Subcutaneous abdominal adipose tissue (tissue), 5 donors: ENCODE results near the gene INTS3.
"Not testable (repeated sequence)": the region's sequence is repeated elsewhere in the genome, so short reads cannot be mapped to it uniquely, and the experiment has no call there.

Source experiments
- H3K27ac ChIP-seq: one replicate; pipeline ENCODE4 v1.7.0; 2013; ENCODE audit warnings: low read depth, mild to moderate bottlenecking, inconsistent platforms, low read length, moderate library complexity
- H3K27me3 ChIP-seq, 5 donors: one replicate each; pipeline ENCODE4 v1.7.0; 2013; ENCODE audit warnings: low read length in 5 of 5, inconsistent platforms in 1 of 5; ENCODE audit not compliant: control insufficient read depth in 5 of 5, insufficient read depth in 4 of 5
- H3K36me3 ChIP-seq, 5 donors: one replicate each; pipeline ENCODE4 v1.7.0; 2013; ENCODE audit warnings: low read length in 5 of 5; ENCODE audit not compliant: control insufficient read depth in 5 of 5, insufficient read depth in 5 of 5
- H3K4me1 ChIP-seq, 5 donors: one replicate each; pipeline ENCODE4 v1.7.0; 2013; ENCODE audit warnings: low read length in 5 of 5, mild to moderate bottlenecking in 3 of 5, moderate library complexity in 1 of 5; ENCODE audit not compliant: control insufficient read depth in 5 of 5, insufficient read depth in 5 of 5
- H3K4me3 ChIP-seq, 5 donors: one replicate each; pipeline ENCODE4 v1.7.0; 2013; ENCODE audit warnings: low read length in 5 of 5, low read depth in 1 of 5
- H3K9ac ChIP-seq, 5 donors: one replicate each; pipeline ENCODE4 v1.7.0; 2013; ENCODE audit warnings: low read length in 5 of 5, mild to moderate bottlenecking in 4 of 5, moderate library complexity in 3 of 5
- H3K9me3 ChIP-seq, 5 donors: one replicate each; pipeline ENCODE4 v1.7.0; 2013; ENCODE audit warnings: low read length in 5 of 5; ENCODE audit not compliant: control insufficient read depth in 5 of 5
- donor health status: healthy.
- donor health status: healthy.
- donor health status: healthy.
- donor health status: healthy.
- donor health status: healthy.

The INTS3 gene

GRCh38 chr1:153752072-153752471, 24.2 kb downstream of the INTS3 start:
- Histone ChIP-seq H3K4me3 (no peak overlapping the region), H3K36me3 (peaks cover 31 to 82% (median 63%) of the 10 kb centered on the region in 5 donors), H3K27ac (peak overlapping the region; percentile 79)

DNA sequence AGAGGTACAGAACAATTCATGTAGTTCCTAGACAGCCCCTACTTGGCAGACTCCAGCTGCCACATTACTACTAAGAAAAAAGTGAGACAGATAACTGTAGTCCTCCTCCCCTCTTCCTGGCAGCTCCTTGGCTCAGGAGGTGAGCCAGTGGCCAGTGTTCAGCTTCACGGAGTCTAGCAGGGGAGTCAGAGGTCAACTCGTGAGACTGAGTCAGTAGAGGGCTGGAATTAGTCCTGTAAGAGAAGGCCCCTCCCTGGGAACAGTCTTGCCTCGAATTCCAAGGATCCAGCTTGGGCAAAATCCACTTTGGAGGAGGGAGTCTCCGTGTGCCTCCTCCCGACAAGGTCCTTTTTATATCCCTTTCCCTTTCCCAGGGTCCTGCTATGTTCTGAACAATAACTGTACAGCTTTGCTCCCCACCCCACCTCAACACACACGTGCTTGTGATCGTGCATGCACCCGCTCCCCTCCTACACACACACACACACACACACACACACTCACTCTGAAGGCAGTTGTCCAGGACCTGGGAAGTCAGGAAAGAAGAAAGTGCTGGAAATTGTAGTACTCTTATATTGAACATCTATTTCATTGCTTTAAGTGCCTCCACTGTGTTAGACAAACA, 24.8 kb downstream of the INTS3 start:
- no peaks in the 10 kb centered on the region for H3K9me3 ChIP-seq
- H3K4me1 ChIP-seq, result peaks cover 9 to 42% (median 28%) of the 10 kb centered on the region in 5 donors
- H3K36me3 ChIP-seq, result peaks cover 27 to 82% (median 63%) of the 10 kb centered on the region in 5 donors
- H3K9ac ChIP-seq, result peak overlapping the region in 2 of 5 donors; percentile 3 to 31
- H3K27me3 ChIP-seq, result no peaks in the 10 kb centered on the region
- H3K4me3 ChIP-seq, result no peak overlapping the region
- peak overlapping the region; percentile 79 for H3K27ac ChIP-seq

More at GRCh38 chr1:153752072-153752471, 24.2 kb downstream of the INTS3 start:
- Histone ChIP-seq H3K9me3 (no peaks in the 10 kb centered on the region), H3K27me3 (no peaks in the 10 kb centered on the region), H3K9ac (peak overlapping the region in 3 of 5 donors; percentile 0 to 13 (median 2)), H3K4me1 (peaks cover 9 to 42% (median 28%) of the 10 kb centered on the region in 5 donors)

GRCh38 chr1:153754266-153754665, 26.4 kb downstream of the INTS3 start:
- peak overlapping the region in 1 of 5 donors; percentile 11 for H3K9ac ChIP-seq
- H3K36me3 ChIP-seq, result peaks cover 26 to 82% (median 67%) of the 10 kb centered on the region in 5 donors
- H3K27ac ChIP-seq, result no peak overlapping the region
- no peaks in the 10 kb centered on the region for H3K27me3 ChIP-seq
- no peaks in the 10 kb centered on the region for H3K9me3 ChIP-seq
- peaks cover 9 to 38% (median 28%) of the 10 kb centered on the region in 5 donors for H3K4me1 ChIP-seq
- H3K4me3 ChIP-seq, result no peak overlapping the region

- H3K27ac ChIP-seq, result no peak overlapping the region
- no peak overlapping the region for H3K9ac ChIP-seq
- no peaks in the 10 kb centered on the region for H3K9me3 ChIP-seq
- H3K36me3 ChIP-seq, result peaks cover 18 to 97% (median 83%) of the 10 kb centered on the region in 5 donors
- peaks cover 0 to 26% (median 4%) of the 10 kb centered on the region in 5 donors for H3K4me1 ChIP-seq
- no peaks in the 10 kb centered on the region for H3K27me3 ChIP-seq
- no peak overlapping the region for H3K4me3 ChIP-seq
Measured at GRCh38 chr1:153760440-153760839, 32.6 kb downstream of the INTS3 start.

DNA sequence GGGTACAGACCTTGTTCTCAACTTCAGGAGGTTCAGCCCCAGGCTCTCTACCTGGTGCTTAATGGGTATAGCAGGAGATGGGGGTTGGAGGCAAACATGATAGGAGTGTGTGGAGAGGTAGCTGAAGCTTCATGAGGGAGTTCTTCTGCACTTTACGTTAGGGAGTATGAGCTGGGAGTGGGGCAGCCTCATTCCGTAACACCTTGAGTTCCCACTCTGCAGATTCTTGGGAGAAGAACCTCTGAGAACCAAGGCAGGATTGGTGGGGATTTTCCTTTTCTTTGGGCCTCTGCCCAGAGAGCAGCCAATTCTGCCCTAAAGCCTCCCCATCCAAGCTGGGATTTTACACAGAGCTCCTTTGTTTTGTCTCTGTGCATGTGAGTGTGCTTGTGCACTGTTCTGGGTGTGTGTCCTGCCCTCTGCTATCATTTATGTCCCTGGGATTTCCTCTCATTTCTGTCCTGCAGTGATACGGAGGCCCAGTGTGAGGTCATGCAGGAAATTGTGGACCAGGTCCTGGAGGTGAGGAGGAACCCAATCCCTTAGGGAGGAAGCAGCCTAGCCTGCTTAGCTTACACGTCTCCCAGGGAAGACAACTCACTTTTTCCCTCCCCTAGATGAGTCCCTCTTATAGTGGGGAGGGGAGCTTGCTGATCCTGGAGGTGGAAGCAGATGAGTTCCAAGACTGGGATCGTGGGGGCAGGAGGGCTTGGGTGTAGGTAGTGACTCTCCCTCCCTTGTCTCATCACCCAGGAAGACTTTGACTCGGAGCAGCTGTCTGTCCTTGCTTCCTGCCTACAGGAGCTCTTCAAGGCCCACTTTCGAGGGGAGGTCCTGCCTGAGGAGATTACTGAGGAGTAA, 35.7 kb downstream of the INTS3 start:
- H3K36me3 ChIP-seq, result peaks cover 9 to 86% (median 79%) of the 10 kb centered on the region in 5 donors
- peaks cover 0 to 26% (median 4%) of the 10 kb centered on the region in 5 donors for H3K4me1 ChIP-seq
- H3K27me3 ChIP-seq, result no peaks in the 10 kb centered on the region
- H3K4me3 ChIP-seq, result peak overlapping the region in 1 of 5 donors; percentile 17
- no peaks in the 10 kb centered on the region for H3K9me3 ChIP-seq
- H3K27ac ChIP-seq, result peak overlapping the region; percentile 34
- no peak overlapping the region for H3K9ac ChIP-seq

DNA sequence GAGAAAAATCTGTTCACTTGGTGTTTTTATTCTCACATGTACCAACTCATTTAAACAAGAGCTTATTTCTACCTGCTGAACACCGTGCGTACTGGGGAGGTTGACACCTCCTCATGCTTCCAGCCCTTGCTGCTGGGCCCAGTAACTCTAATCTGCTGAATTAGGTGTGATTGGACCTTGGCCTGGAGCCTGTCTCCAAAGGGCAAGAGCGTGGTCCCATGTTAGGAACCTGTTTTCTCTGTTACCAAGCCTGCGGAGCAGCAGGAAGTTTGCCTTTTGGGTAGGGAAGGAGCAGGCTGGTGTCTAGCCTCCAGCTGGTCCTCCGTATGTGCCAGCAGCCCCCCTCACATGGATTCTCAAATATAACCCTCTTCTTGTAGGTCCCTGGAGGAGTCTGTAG, 36.5 kb downstream of the INTS3 start:
- no peak overlapping the region for H3K9ac ChIP-seq
- no peaks in the 10 kb centered on the region for H3K27me3 ChIP-seq
- peak overlapping the region; percentile 14 for H3K27ac ChIP-seq
- H3K36me3 ChIP-seq, result peaks cover 9 to 86% (median 79%) of the 10 kb centered on the region in 5 donors
- peaks cover 0 to 32% (median 5%) of the 10 kb centered on the region in 5 donors for H3K4me1 ChIP-seq
- no peaks in the 10 kb centered on the region for H3K9me3 ChIP-seq
- H3K4me3 ChIP-seq, result no peak overlapping the region

- H3K4me3 ChIP-seq, H3K9me3 ChIP-seq, H3K27me3 ChIP-seq, H3K27ac ChIP-seq, H3K9ac ChIP-seq: not testable (repeated sequence)
- peaks cover 7 to 82% (median 69%) of the 10 kb centered on the region in 5 donors for H3K36me3 ChIP-seq
- peaks cover 0 to 55% (median 22%) of the 10 kb centered on the region in 5 donors for H3K4me1 ChIP-seq
Measured at GRCh38 chr1:153766663-153767062, 38.8 kb downstream of the INTS3 start.

DNA sequence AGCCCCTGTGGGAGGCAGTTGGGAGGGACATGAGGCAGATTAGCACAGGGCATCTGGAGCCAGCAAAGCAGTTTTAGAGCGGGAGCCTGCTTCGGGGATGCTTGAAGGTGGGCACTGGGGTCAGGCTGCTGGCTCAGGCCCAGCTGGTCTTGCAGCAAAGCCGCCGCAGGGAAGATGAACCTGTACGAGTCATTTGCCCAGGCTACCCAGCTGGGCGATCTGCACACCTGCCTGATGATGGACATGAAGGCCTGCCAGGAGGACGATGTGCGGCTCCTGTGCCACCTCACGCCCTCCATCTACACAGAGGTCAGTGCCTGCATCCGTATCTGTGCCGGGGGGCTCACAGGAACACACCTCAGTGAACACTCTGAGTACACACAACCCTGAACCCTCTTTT, 39.7 kb downstream of the INTS3 start:
- no peak overlapping the region for H3K27ac ChIP-seq
- no peak overlapping the region for H3K4me3 ChIP-seq
- H3K9ac ChIP-seq, result peak overlapping the region in 1 of 5 donors; percentile 16

GRCh38 chr1:153768316-153769181, 40.7 kb downstream of the INTS3 start:
- Histone ChIP-seq H3K36me3 (peaks cover 0 to 81% (median 68%) of the 10 kb centered on the region in 5 donors), H3K4me3 (no peak overlapping the region), H3K27me3 (no peaks in the 10 kb centered on the region), H3K9me3 (no peaks in the 10 kb centered on the region), H3K27ac (peak overlapping the region; percentile 70), H3K4me1 (peaks cover 10 to 60% (median 39%) of the 10 kb centered on the region in 5 donors), H3K9ac (peak overlapping the region in 2 of 5 donors; percentile 16 to 17)

More for the DNA sequence above, 39.7 kb downstream of the INTS3 start:
- peaks cover 7 to 83% (median 72%) of the 10 kb centered on the region in 5 donors for H3K36me3 ChIP-seq
- H3K27me3 ChIP-seq, result no peaks in the 10 kb centered on the region
- no peaks in the 10 kb centered on the region for H3K9me3 ChIP-seq
- peaks cover 0 to 60% (median 29%) of the 10 kb centered on the region in 5 donors for H3K4me1 ChIP-seq
